ENCODE data around the gene TMEM145. TPM values are rescaled to one million over a fixed set of nuclear protein-coding genes. Genes with fewer than 3 reads are reported as not detected.
"Not testable (repeated sequence)": the region's sequence is repeated elsewhere in the genome, so short reads cannot be mapped to it uniquely, and the experiment has no call there.

TMEM145 gene
- polyA plus RNA-seq (ENCODE audit: insufficient read length in 4 of 4), result 1 to 10 TPM in 3 of 4 donors, under 1 TPM in 1; 0.92 to 2.3 (median 1.5) TPM

DNA sequence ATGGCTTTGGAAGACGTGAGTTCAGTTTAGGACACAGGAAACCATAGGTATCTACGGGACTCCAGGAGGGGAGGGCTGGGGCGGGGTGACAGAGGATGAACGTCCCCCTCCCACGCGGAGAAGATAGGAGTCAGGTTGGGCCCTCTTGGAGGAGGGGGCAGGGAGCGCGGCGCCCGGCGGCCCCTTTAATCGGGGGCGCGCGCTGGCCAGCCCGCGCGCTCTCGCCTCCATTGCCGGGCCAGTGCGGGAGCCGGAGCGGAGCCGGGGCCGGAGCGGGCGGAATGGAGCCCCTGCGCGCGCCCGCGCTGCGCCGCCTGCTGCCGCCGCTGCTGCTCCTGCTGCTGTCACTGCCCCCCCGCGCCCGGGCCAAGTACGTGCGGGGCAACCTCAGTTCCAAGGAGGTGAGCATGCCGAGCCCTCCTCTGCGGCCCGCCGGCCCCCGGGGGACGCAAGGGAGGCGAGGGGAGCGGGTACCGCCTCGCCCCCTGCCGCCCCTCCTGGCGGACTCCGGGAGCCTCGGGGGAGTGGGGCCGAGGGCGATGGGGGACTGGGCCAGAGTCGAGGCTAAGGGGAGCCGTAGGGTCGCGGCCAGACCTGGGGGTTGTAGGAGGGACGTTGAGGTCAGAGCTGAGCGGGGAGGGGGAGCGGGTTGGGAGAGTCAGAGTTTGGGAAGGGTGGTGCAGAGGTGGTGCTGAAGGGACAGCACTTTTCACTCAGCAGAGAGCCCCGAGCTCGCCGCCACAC is at the start of gene TMEM145:
Gene TMEM145 (plus strand): TSS at position 214 of the 744 bp plus-strand sequence. CDS start 68 bp downstream, at position 282.
- DNase-seq (ENCODE audit: low read depth in 4 of 4, low spot score in 3 of 4), result no peak

DNA sequence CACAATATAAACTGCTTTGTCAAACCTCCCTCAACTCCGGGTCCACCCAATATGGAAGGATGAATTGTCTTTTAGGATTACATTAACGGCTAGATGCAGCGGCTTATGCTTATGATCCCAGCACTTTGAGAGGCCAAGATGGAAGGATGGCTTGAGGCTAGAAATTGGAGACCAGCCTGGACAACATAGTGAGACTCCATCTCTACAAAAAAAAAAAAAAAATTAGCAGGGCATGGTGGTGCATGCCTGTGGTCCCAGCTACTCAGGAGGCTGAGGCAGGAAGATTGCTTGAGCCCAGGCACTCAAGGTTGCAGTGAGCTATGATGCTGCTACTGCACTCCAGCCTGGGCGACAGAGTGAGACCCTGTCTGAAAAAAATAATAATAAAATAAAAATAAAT is 47.0 kb upstream of the TMEM145 start:
- not testable (repeated sequence) for DNase-seq (ENCODE audit: low read depth in 4 of 4, low spot score in 3 of 4)

DNA sequence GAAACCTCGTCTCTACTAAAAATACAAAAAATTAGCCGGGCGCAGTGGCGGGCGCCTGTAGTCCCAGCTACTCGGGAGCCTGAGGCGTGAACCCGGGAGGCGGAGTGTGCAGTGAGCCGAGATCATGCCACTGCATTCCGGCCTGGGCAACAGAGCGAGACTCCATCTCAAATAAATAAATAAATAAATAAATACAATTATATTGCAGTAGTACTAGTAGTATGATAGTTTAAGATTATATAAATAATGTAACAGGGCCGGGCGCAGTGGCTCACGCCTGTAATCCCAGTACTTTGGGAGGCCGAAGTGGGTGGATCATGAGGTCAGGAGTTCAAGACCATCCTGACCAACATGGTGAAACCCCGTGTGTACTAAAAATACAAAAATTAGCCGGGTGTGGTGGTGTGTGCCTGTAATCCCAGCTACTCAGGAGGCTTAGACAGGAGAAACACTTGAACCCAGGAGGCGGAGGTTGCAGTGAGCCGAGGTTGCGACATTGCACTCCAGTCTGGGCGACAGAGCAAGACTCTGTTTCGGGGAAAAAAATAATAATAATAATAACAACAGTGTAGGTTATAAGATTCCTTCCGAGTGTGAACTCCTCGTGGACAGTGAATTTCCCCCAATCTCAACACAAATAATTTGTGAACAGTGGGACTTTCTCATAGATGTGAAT is 46.0 kb upstream of the TMEM145 start:
- not testable (repeated sequence) for DNase-seq (ENCODE audit: low read depth in 4 of 4, low spot score in 3 of 4)

DNA sequence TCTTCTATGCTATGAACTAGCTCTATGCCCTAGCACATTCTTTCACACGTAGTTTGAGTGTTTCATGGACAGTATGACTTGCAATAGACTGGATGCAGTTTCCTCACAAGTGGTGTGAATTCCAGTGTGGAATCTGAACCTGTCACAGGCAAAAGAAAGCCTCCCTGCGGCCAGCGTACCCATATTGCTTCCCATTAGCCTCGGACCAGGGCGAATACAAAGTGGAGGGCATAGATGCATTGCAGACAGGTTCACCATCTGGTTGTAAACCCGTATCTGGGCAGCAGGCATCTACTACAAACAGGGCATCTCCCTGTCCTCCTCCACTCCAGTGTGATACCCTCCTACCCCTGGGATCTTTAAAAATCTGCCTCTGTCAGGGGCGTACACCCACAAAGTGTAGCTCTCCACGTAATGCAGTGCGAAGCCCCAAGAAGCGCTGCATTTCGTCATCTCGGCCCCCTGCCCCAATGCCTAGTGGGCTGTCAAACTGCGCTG is 45.4 kb upstream of the TMEM145 start:
- no peak for DNase-seq (ENCODE audit: low read depth in 4 of 4, low spot score in 3 of 4)

DNA sequence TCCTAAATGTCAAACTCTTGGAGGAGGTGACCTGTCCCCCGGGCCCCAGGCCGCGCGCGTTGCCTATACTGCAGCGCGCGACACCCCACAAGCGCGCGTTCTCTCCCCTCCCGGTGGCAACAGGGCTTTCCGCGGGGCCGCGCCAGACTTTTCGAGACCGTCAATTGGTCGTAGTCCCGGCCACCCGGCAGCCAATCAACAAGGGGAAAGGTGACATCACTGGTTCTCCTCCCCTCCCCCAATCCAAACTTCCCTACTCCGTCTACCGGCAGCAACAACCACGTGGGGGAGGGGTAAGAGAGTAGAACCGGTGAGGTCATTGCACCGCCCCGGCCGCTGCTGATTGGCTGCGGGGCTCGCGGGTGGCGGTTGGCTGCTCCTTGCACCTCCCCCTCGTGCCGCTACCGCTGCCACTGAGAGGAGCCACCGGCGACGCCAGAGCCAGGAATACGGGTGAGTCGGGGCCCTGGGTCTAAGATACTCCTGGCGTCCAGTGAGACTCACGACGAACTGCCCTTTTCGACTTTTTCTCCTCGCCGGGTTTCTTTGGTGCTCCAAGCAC is 44.9 kb upstream of the TMEM145 start:
- DNase-seq (ENCODE audit: low read depth in 4 of 4, low spot score in 3 of 4), result peak; percentile 99 to 100 (median 100)

DNA sequence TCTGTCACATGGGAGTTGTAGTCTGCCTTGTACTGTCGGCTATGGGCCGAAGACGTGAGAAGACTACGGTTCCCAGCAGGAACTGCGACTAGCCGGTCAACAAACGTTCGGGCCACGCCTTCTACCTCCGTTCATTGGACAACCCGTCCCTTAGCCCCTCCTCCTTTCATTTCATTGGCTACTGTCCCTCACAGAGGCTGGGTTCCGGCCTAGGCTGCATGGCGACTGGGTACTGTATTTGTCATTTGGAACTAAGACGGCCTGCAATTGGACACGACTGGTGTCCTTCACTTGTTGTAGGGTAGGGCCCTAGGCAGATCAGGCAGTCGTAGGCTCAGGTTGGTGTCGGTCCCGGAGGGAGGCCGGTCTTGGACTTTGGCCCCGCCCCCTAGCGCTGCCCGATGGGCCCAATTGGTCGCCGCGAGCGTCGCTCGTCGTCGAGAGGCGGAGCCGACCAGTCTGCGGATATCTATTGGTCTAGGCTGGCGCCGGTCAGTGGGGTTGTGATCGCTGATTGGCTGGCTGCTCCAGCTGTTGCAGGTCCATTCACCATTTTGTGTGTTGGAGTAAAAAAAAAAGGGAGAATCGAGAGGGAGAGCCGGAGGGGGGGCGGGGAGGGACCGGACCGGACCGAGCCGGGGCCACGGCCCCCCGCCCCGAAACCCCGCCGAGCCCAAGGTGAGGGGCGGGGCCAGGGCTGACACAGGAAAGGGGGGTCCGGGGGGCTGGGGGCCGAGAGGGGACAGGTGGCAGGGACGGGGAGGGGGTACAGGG is 44.2 kb upstream of the TMEM145 start, which contains the start of gene CIC:
Gene CIC (plus strand): TSS at position 549 of the 774 bp plus-strand sequence. CDS start 2,532 bp downstream, outside the sequence.
- DNase-seq (ENCODE audit: low read depth in 4 of 4, low spot score in 3 of 4), result peak; percentile 100

GRCh38 chr19:42269478-42270345 is 43.4 kb upstream of the TMEM145 start:
- no peak for DNase-seq (ENCODE audit: low read depth in 4 of 4, low spot score in 3 of 4)

GRCh38 chr19:42270346-42271044 is 42.6 kb upstream of the TMEM145 start:
- no peak for DNase-seq (ENCODE audit: low read depth in 4 of 4, low spot score in 3 of 4)

GRCh38 chr19:42271045-42271419 is 42.1 kb upstream of the TMEM145 start:
- no peak for DNase-seq (ENCODE audit: low read depth in 4 of 4, low spot score in 3 of 4)

- no peak for DNase-seq (ENCODE audit: low read depth in 4 of 4, low spot score in 3 of 4)
Observed at GRCh38 chr19:42271861-42272534, 41.1 kb upstream of the TMEM145 start.

GRCh38 chr19:42272535-42272897 is 40.6 kb upstream of the TMEM145 start:
- DNase-seq (ENCODE audit: low read depth in 4 of 4, low spot score in 3 of 4), result no peak

GRCh38 chr19:42272989-42273406 is 40.1 kb upstream of the TMEM145 start:
- DNase-seq (ENCODE audit: low read depth in 4 of 4, low spot score in 3 of 4), result no peak

- no peak for DNase-seq (ENCODE audit: low read depth in 4 of 4, low spot score in 3 of 4)
Observed at GRCh38 chr19:42273407-42274064, 39.6 kb upstream of the TMEM145 start.

DNA sequence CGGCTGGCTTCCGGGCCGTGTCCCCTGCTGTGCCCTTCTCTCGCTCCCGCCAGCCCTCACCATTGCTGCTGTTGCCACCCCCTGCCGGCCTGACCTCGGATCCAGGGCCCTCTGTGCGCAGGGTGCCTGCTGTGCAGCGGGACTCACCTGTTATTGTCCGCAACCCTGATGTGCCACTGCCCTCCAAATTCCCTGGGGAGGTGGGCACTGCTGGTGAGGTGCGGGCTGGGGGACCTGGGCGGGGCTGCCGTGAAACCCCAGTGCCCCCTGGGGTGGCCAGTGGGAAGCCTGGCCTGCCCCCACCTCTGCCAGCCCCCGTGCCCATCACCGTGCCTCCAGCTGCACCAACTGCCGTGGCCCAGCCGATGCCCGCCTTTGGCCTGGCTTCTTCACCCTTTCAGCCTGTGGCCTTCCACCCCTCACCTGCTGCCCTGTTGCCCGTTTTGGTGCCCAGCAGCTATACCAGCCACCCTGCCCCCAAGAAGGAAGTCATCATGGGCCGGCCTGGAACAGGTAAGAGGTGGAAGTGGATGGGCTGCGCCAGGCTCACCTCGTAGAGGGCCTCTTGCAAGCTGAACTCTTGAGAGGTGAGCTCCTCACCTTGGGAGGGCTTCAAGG is 38.9 kb upstream of the TMEM145 start:
- no peak for DNase-seq (ENCODE audit: low read depth in 4 of 4, low spot score in 3 of 4)

DNA sequence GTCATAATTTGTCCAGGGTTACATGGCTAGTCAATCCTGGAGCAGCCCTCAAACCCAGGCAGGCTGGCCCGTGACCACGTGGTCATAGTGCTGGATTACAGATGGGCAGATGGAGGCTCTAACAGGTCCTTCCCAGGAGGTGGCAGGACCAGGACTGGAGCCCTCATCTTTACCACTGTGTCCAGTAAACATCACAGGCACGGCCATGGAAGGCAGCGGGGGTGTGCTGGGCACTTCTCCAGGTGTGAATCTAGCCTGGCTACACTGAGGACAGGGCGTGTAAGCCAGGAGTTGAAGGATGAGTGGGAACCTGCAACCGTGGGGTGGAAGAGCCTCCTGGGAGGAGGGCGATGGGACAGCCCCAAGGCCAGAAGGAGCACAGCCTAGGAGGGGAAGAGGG is 38.0 kb upstream of the TMEM145 start:
- no peak for DNase-seq (ENCODE audit: low read depth in 4 of 4, low spot score in 3 of 4)

DNA sequence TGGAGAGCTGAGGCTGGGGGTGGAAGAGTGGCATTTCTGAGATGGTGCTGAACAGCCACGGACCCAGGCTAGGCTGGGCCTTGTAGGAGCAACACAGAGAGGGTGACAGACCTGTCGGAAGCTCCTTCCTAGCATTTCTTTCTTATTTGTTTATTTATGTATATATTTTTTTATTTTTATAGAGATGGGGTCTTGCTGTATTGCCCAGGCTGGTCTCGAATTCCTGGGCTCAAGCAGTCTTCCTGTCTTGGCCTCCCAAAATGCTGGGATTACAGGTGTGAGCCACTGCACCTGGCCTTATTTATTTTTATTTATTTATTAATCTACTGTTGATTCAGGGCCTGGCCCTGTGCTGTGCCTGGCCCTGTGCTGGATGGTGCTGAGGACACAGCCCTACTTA is 37.6 kb upstream of the TMEM145 start:
- no peak for DNase-seq (ENCODE audit: low read depth in 4 of 4, low spot score in 3 of 4)

DNA sequence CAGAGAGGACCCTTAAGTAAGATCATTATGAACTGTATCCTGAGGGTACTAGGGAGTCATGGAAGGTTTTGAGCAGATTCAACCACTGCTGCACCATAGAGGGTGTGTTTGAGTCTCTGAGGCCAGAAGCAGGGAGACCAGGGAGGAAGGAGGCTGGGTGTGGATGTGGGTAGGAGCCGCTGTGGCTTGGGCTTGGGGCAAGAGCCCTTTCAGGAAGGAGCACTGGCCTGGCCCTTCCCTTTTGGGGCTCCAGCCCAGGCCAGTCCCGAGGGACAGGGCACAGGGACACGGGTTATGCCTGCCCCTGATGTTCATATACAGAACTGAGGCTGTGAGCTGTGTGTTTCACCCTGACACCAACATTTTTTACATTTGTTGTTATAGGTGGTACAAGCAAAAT is 36.8 kb upstream of the TMEM145 start:
- DNase-seq (ENCODE audit: low read depth in 4 of 4, low spot score in 3 of 4), result no peak

- DNase-seq (ENCODE audit: low read depth in 4 of 4, low spot score in 3 of 4), result no peak
Observed at GRCh38 chr19:42276821-42277220, 36.3 kb upstream of the TMEM145 start.
